Activated naive CD4-positive, alpha-beta T cell treated with anti-CD3 and anti-CD28 coated beads, Interleukin-2, amount 50 U/mL, for 72 hours (primary cell): ENCODE measurements around the gene CFC1. TPM values are rescaled to one million over a fixed set of nuclear protein-coding genes. Genes with fewer than 3 reads are reported as not detected.
"Not testable (repeated sequence)": the region's sequence is repeated elsewhere in the genome, so short reads cannot be mapped to it uniquely, and the experiment has no call there.

Experiments used
- ATAC-seq, 2 donors: fragments of 150-1000 bp; cut with Tn5 transposase; 2 replicates each; pipeline ENCODE4 v1.10.0; 2021; ENCODE audit warnings: mild to moderate bottlenecking in 2 of 2, moderate library complexity in 2 of 2
- DNase-seq, 2 donors: peaks; one replicate each; pipeline ENCODE4 v3.0.0; 2021 to 2022; ENCODE audit warnings: low spot score in 2 of 2
- H3K27ac Mint-ChIP-seq, 2 donors: one replicate each; pipeline ENCODE4 v1.8.0; 2022; ENCODE audit warnings: mild to moderate bottlenecking in 2 of 2, mixed read lengths in 2 of 2
- H3K36me3 Mint-ChIP-seq, 2 donors: one replicate each; pipeline ENCODE4 v1.8.0; 2022; ENCODE audit warnings: mixed read lengths in 2 of 2
- H3K9me3 Mint-ChIP-seq, 2 donors: one replicate each; pipeline ENCODE4 v1.8.0; 2022; ENCODE audit warnings: mixed read lengths in 2 of 2
- total RNA-seq, 2 donors: library from RNA; stranded (reverse); gene quantifications; one replicate each; pipeline ENCODE4 v1.2.3, GENCODE V29; 2022

Gene CFC1
- total RNA-seq, 2 donors from 2014 or later = not detected

DNA sequence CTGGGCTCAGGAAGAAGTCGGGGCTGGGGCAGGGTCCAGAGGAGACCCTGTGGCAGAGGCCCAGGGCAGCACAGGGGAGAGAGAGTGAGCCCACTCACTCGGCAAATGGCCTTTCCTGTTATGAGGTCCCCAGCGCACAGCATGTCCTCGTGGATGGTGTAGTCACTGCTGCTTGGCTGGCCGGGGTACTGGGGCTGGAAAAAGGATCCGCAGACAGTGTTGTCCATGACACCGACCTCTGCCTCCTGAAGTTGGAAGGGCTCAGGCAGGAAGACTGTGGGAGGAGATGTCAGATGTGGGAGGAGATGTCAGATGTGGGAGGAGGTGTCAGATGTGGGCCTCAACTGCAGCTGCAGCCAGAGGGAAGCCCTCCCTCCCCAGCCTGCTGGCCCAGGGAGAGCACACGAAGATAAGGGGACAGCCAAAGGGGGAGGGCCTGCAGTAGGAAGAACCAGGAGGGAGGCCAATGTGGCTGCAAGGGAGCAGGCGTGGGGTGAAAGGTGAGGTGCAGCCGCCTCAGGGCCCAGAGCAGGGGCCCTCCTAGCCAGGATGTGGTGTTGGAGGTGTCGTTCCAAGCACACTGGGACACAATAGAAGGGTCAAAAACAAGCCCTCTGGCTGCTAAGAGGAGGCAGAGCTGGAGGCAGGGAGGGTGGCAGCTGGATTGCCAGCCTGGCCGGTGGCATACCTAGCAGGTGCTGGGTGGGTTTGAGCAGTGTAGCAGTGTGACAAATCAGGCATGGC lies 55.4 kb downstream of the CFC1 start:
- H3K9me3 Mint-ChIP-seq, DNase-seq, ATAC-seq, H3K27ac Mint-ChIP-seq, H3K36me3 Mint-ChIP-seq: not testable (repeated sequence)

DNA sequence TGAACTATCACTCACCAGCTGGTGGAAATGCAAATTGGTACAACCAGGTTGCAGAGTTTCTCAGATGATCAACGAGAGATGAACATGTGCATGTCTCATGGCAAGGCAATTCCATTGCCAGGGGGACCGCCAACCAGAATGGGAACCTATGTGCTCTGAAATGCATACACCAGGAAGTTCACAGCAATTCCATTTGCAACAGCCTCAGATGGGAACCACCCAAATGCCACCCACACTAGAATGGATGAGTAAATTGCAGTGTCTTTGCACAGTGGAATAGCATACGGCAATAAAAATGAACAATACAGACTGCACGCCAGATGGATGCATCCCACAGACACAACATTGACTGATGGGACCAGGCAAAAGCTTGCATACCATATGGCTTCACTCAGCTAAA lies 56.6 kb downstream of the CFC1 start:
- H3K27ac Mint-ChIP-seq, H3K36me3 Mint-ChIP-seq, H3K9me3 Mint-ChIP-seq, DNase-seq, ATAC-seq: not testable (repeated sequence)

Other genes with a start within 250 kb of the CFC1 start
- 10 to 100 TPM; 28.3 to 62.1 TPM for gene PTPN18, start 243.5 kb downstream of the CFC1 start, total RNA-seq
- not detected for gene POTEI, start 90.2 kb downstream of the CFC1 start, total RNA-seq
- gene CFC1B, start 78.4 kb downstream of the CFC1 start, total RNA-seq = not detected
- gene POTEJ, start 11.9 kb upstream of the CFC1 start, total RNA-seq = not detected
- gene GPR148, start 129.5 kb upstream of the CFC1 start, total RNA-seq = not detected
- gene AMER3, start 156.0 kb upstream of the CFC1 start, total RNA-seq = not detected
- gene ARHGEF4, start 237.3 kb upstream of the CFC1 start, total RNA-seq = under 1 TPM; 0.20 to 0.80 TPM